Measurements from ENCODE around the gene HTD2. TPM values are rescaled to one million over a fixed set of nuclear protein-coding genes. Genes with fewer than 3 reads are reported as not detected.
"Not testable (repeated sequence)": the region's sequence is repeated elsewhere in the genome, so short reads cannot be mapped to it uniquely, and the experiment has no call there.

Gene HTD2
- total RNA-seq, result 10 to 100 TPM; 14.4 to 16.1 (median 15.9) TPM

DNA sequence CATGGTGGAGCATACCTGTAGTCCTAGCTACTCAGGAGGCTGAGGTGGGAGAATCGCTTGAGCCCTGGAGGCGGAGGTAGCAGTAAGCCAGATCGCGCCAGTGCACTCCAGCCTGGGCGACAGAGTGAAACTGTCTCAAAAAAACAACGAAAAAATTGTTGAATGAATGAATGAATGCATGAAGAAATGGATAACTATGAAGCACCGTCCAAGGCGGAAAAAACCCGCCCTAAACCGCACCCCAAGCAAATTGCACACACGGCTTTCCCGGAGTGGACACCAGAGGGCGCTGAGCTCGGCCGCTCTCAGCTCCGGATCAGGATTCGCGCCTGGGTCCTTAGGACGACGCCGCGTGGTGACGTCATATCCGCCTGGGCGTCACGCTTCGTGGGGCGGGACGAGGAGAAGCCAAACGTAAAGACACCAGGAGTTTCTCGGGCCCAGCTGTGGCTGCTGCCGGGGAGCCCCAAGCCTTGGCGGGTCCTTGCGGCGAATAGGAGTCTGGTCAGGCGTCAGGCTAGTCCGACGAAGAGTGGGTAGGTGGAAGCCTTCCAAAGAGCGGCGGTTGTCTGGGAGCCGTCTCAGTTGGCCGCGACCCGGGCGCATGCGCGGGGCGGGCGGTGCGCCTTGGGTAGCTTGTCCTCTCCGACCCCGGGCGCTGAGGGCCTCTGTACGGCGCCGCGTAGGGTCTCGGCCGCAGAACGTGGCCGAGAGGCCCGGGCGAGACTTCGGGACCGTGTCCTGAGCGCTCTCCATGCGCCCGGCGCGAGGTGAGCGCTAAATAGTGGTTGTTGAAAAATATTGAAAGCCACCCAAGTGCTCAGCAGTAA, at the start of gene HTD2, which contains the start of gene RPP14:
TSS of gene HTD2 (plus strand) at position 639 of the 830 bp plus-strand sequence. CDS start 11,094 bp downstream, outside the sequence.
TSS of gene RPP14 (plus strand) at position 364 of the 830 bp plus-strand sequence. CDS start 4,085 bp downstream, outside the sequence.
- Mint-ChIP-seq H3K9me3 (peaks cover 4% of the 10 kb centered on the region), H3K4me3 (peak within 1 kb of the TSS; percentile 98), H3K36me3 (ENCODE audit: insufficient read depth) (peaks cover 10% of the 10 kb centered on the region), H3K4me1 (ENCODE audit: low read depth) (peaks cover 33% of the 10 kb centered on the region), H3K27me3 (ENCODE audit: low read depth) (peaks cover 13% of the 10 kb centered on the region)
- DNase-seq (peak; percentile 99), ATAC-seq (peak; percentile 92 to 93)

DNA sequence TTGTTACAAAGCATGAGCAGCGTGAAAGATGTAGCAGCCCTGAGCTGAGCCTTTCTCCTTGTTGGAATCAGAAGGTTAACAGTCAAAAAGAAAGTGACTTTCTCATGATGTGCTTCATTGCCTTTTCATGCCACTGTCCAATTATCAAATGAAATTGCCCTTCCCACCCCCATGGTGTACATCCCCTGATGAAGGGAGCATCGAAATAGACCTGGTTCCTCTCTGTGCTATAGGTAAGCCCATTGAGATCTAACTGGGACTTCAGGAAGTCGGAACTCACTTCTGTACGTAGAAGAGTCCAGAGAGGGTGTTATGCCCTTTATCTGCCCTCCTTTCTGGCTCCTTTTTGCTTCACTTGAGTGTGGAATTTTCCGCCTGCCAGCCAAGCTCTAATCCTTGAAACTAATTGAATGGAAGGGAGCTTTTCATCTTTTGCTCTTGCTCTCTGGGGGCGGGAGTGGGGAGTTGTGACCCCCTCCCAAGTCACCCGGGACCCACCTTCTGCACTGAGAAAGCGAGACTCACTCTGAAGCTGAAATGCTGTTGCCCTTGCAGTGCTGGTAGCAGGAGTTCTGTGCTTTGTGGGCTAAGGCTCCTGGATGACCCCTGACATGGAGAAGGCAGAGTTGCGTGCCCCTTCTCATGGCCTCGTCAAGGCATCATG, 47.8 kb upstream of the HTD2 start:
- no peak for DNase-seq
- Mint-ChIP-seq H3K27me3 (ENCODE audit: low read depth) (no peaks in the 10 kb centered on the region), H3K36me3 (ENCODE audit: insufficient read depth) (peaks cover 14% of the 10 kb centered on the region), H3K4me1 (ENCODE audit: low read depth) (no peaks in the 10 kb centered on the region), H3K4me3 (no peak overlapping the region), H3K9me3 (no peaks in the 10 kb centered on the region)
- no peak for ATAC-seq

DNA sequence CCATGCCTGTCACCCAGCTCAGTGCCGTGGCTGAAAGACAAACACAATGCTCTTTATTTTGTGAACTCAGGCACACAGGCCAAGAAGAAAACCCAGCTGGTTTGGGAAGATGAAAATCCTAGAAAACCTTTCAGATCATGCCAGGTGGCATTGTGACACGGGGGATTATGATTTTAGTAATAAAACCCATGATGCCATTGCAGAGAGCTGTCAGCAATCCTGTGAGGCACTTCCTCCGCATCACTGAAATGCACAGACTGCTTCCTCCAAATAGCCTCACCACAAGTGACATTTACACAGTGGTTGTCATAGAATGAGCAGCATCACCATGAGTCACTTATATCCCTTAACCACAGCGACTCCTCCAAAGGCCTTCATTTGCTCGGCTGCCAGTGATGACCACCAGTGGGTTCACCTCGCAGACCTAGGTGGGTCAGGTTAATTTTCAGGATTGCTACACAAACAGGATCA, 46.0 kb upstream of the HTD2 start:
- H3K4me3 Mint-ChIP-seq, result no peak overlapping the region
- no peaks in the 10 kb centered on the region for H3K4me1 Mint-ChIP-seq (ENCODE audit: low read depth)
- DNase-seq, result no peak
- no peaks in the 10 kb centered on the region for H3K27me3 Mint-ChIP-seq (ENCODE audit: low read depth)
- no peaks in the 10 kb centered on the region for H3K9me3 Mint-ChIP-seq
- peaks cover 14% of the 10 kb centered on the region for H3K36me3 Mint-ChIP-seq (ENCODE audit: insufficient read depth)
- peak in 1 of 2 donors; percentile 38 for ATAC-seq

DNA sequence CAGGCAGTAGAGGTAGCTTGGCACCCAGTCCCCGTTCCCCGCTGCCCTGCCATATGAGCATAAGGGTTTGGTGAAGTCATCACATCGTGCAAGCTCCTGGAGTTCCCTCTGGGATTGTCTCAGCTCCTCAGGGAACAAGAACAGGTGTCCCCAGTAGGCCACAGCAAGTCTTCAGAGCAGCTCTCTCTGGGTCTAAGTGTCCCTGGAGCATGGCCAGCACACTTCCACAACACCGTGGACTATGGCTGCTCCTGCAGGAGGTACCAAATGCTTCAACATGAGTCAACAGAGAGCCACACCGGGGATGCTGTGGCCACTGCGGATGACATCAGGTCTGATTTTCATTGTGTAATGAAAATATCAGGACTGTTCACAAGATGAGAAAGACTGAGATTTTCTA, 45.6 kb upstream of the HTD2 start:
- peaks cover 14% of the 10 kb centered on the region for H3K36me3 Mint-ChIP-seq (ENCODE audit: insufficient read depth)
- DNase-seq (no peak), ATAC-seq (no peak)
- H3K9me3 Mint-ChIP-seq, result no peaks in the 10 kb centered on the region
- H3K27me3 Mint-ChIP-seq (ENCODE audit: low read depth), result no peaks in the 10 kb centered on the region
- no peak overlapping the region for H3K4me3 Mint-ChIP-seq
- H3K4me1 Mint-ChIP-seq (ENCODE audit: low read depth), result no peaks in the 10 kb centered on the region

DNA sequence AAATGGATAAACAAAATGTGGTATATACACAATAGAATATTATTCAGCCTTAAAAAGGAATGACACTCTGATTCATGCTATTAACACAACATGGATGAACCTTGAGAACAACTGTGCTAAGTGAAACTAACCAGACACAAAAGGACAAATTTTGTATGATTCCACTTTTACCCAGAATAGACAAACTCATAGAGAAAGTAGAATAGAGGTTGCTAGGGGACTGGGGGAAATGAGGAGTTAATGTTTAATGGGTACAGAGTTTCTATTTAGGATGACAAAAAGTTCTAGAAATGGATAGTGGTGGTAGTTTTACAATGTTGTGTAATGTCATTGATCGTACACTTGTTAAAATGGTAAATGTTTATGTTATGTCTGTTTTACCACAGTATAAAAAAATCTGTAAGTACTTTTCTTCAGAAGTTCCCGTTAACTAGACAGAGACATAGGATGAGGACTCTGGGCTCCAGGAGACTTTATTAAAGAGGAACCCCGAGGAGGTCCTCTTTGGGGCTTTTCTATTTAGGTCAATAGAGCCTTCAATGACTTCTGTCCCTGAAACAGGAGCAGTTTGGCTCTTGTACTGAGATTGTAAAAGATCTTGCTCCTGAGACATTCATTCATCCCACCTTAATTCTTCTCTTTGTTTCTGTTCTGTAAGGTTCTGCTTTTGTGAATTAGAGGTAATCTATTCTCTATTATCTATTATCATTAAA, 44.2 kb upstream of the HTD2 start:
- Mint-ChIP-seq H3K36me3 (ENCODE audit: insufficient read depth) (peaks cover 12% of the 10 kb centered on the region), H3K4me1 (ENCODE audit: low read depth) (no peaks in the 10 kb centered on the region), H3K4me3 (no peak overlapping the region), H3K27me3 (ENCODE audit: low read depth) (no peaks in the 10 kb centered on the region), H3K9me3 (no peaks in the 10 kb centered on the region)
- ATAC-seq (no peak), DNase-seq (no peak)

DNA sequence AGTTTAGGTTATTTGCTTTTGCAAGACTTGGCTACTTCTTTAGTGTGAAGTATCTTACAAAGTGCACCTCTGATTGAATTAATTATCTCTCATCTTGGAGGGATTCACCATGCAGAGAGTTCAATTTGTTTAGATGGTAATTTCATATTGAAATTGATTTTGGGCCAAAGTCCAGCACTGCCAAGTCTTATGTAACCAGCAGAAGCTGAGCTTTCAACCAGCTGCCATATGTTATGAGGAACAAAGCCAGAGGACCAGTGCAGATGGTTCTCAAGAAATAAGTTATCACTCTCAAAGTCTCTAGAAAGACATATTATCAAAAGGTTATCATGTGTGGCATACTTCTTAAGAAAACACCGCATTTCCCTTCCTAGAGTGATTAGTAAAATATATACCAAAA, 39.7 kb upstream of the HTD2 start:
- Mint-ChIP-seq H3K36me3 (ENCODE audit: insufficient read depth) (peaks cover 11% of the 10 kb centered on the region), H3K4me1 (ENCODE audit: low read depth) (no peaks in the 10 kb centered on the region)
- ATAC-seq, result no peak

DNA sequence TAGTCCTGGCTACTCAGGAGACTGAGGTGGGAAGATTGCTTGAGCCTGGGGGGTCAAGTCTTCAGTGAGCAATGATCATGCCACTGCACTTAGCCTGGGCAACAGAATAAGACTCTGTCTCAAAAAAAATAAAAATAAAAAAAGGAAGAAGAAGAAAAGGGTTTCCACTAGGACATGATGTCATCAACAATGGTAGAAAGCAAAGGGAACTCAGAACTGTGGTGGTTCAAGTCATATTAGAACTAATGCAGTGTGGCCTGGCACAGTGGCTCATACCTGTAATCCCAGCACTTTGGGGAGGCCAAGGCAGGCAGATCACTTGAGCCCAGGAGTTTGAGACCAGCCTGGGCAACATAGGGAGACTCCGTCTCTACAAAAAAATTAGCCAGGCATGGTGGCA, 38.8 kb upstream of the HTD2 start:
- DNase-seq; H3K27me3 Mint-ChIP-seq (ENCODE audit: low read depth); H3K4me1 Mint-ChIP-seq (ENCODE audit: low read depth); ATAC-seq; H3K9me3 Mint-ChIP-seq; H3K36me3 Mint-ChIP-seq (ENCODE audit: insufficient read depth); H3K4me3 Mint-ChIP-seq: not testable (repeated sequence)

More for the DNA sequence above, 39.7 kb upstream of the HTD2 start:
- Mint-ChIP-seq H3K27me3 (ENCODE audit: low read depth) (no peaks in the 10 kb centered on the region), H3K9me3 (no peaks in the 10 kb centered on the region), H3K4me3 (no peak overlapping the region)
- no peak for DNase-seq

DNA sequence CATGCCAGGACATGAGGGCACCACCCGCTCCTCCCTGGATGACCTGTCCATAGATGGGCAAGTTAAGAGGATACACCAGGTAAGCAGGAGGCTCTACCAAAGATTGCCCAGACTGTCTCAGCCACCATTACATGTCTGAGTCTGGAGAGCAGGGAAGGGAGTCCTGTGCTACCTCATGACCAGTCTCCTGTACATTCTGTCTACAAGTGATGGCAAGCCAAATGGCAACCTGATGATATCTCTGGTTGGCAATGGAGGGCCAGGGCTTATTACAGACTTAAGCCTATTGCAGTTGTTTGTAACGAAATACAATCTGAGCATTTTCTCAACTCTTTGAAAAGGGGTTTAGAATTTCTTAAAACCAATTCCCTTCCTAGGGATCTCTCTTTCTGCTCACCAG, 37.0 kb upstream of the HTD2 start:
- no peak overlapping the region for H3K4me3 Mint-ChIP-seq
- ATAC-seq (no peak), DNase-seq (no peak)
- peaks cover 5% of the 10 kb centered on the region for H3K4me1 Mint-ChIP-seq (ENCODE audit: low read depth)
- peaks cover 13% of the 10 kb centered on the region for H3K36me3 Mint-ChIP-seq (ENCODE audit: insufficient read depth)
- no peaks in the 10 kb centered on the region for H3K9me3 Mint-ChIP-seq
- no peaks in the 10 kb centered on the region for H3K27me3 Mint-ChIP-seq (ENCODE audit: low read depth)

DNA sequence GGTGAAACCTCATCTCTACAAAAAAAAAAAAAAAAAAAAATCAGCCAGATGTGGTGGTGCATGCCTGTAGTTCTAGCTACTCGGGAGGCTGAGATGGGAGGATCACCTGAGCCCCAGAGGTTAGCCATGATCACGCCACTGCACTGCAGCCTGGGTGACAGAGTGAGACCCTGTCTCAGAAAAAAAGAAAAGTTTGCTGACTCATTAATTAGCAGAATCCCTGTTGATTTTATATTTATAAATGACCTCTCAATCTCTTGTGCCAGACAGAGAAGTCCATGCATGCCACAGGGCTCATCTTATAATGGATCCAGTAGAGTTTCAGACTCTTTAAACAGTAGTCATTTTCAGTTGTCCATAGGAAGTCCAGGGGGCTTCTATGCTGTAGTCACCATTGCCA, 35.8 kb upstream of the HTD2 start:
- no peak for DNase-seq
- Mint-ChIP-seq H3K9me3 (no peaks in the 10 kb centered on the region), H3K36me3 (ENCODE audit: insufficient read depth) (peaks cover 18% of the 10 kb centered on the region), H3K27me3 (ENCODE audit: low read depth) (no peaks in the 10 kb centered on the region), H3K4me3 (no peak overlapping the region), H3K4me1 (ENCODE audit: low read depth) (peaks cover 5% of the 10 kb centered on the region)
- ATAC-seq, result no peak

DNA sequence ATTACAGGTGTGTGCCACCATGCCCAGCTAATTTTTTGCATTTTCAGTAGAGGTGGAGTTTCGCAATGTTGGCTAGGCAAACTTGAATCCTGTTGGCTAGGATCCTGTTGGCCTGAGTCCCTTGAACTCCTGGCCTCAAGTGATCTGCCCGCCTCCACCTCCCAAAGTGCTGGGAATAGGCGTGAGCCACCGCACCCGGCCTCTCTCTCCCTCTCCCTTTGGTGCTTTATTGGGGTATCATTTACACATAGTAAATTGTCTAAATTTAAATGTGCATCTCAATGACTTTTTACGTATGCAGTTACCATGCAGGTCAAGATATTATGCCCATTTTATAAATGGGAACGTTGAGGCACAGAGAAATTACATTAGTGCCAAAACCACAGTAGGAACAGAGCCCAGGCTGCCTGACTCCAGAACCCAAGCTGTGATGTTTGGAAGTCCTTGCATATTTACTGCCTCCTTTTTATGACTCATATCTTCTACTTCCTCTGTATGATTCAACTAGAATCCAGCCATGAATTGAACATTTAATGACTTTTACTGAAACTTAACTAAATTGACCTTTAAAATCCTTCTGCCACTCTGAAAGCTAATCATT, 34.3 kb upstream of the HTD2 start:
- Mint-ChIP-seq H3K27me3 (ENCODE audit: low read depth) (no peaks in the 10 kb centered on the region), H3K4me1 (ENCODE audit: low read depth) (peaks cover 5% of the 10 kb centered on the region), H3K4me3 (no peak overlapping the region), H3K36me3 (ENCODE audit: insufficient read depth) (peaks cover 22% of the 10 kb centered on the region), H3K9me3 (no peaks in the 10 kb centered on the region)
- no peak for DNase-seq
- peak in 1 of 2 donors; percentile 55 for ATAC-seq

DNA sequence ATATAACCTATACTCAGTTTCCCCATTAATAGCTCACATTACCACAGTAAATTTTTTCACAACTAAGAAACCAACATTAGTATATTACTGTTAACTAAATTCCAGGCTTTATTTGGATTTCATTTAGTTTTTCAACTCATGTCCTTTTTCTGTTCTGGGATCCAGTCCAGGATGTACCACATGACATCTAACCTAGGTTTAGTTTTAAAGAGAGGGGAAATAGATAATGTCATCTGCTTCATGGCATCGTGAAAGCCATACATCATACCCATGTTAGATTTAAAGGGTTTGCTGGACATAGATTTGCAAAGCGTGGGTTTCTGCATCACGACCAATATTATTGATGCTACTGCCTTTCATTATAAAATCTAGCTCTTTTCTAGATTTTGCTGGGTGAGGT, 33.4 kb upstream of the HTD2 start:
- Mint-ChIP-seq H3K36me3 (ENCODE audit: insufficient read depth) (peaks cover 23% of the 10 kb centered on the region), H3K9me3 (no peaks in the 10 kb centered on the region), H3K27me3 (ENCODE audit: low read depth) (no peaks in the 10 kb centered on the region), H3K4me3 (no peak overlapping the region), H3K4me1 (ENCODE audit: low read depth) (peaks cover 5% of the 10 kb centered on the region)
- ATAC-seq, result no peak
- DNase-seq, result no peak

DNA sequence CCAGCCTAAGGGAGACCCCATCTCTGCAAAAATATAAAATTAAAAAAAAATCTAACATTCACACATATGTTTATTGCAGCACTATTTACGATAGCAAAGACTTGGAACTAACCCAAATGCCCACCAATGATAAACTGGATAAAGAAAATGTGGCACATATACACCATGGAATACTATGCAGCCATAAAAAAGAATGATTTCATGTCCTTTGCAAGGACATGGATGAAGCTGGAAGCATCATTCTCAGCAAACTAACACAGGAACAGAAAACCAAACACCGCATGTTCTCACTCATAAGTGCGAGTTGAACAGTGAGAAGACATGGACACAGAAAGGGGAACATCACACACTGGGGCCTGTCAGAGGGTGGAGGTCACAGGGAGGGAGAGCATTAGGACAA, 33.0 kb upstream of the HTD2 start:
- ATAC-seq; H3K4me3 Mint-ChIP-seq; H3K9me3 Mint-ChIP-seq; H3K4me1 Mint-ChIP-seq (ENCODE audit: low read depth); H3K27me3 Mint-ChIP-seq (ENCODE audit: low read depth); DNase-seq: not testable (repeated sequence)
- peaks cover 20% of the 10 kb centered on the region for H3K36me3 Mint-ChIP-seq (ENCODE audit: insufficient read depth)

DNA sequence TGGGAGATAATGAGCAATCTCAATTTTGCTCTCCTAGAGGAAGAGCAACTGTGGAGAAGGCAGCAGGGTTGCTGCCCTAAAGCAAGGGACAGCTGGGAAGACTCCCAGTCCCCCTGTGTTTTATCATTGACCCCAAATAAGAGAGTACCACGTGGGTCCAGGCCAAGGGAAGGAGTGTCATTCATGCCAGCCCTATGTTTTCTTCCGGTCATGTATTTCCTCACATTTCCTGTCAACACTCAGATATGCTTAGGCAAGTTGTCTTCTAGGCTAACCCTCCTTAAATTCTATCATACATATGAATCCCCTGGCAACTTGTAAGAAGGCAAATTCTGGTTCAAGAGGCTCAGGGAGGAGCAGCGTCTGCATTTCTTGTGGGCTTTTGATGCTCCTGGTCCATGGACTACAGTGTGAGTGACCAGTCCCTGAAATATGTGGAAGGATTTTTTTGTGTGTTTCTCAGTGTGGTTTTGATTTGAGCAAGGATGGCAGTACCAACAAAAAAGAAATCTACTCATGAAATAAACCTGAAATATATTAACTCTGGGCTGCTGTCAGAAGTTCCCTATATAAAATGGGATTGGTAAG, 32.2 kb upstream of the HTD2 start:
- H3K9me3 Mint-ChIP-seq, result no peaks in the 10 kb centered on the region
- no peak overlapping the region for H3K4me3 Mint-ChIP-seq
- no peak for DNase-seq
- H3K36me3 Mint-ChIP-seq (ENCODE audit: insufficient read depth), result peaks cover 27% of the 10 kb centered on the region
- no peaks in the 10 kb centered on the region for H3K27me3 Mint-ChIP-seq (ENCODE audit: low read depth)
- H3K4me1 Mint-ChIP-seq (ENCODE audit: low read depth), result peaks cover 5% of the 10 kb centered on the region
- ATAC-seq, result no peak

DNA sequence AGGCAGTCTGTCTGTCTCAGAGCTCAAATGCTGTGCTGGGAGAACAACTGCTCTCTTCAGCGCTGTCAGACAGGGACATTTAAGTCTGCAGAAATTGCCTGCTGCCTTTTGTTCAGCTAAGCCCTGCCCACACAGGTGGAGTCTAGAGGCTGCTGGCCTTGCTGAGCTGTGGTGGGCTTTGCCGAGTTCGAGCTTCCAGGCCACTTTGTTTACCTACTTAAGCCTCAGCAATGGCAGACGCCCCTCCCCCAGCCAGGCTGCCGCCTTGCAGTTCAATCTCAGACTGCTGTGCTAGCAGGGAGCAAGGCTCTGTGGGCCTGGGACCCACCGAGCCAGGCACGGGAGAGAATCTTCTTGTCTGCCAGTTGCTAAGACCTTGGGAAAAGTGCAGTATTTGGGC, 25.3 kb upstream of the HTD2 start:
- H3K27me3 Mint-ChIP-seq (ENCODE audit: low read depth), result no peaks in the 10 kb centered on the region
- no peaks in the 10 kb centered on the region for H3K4me1 Mint-ChIP-seq (ENCODE audit: low read depth)
- H3K9me3 Mint-ChIP-seq, result no peaks in the 10 kb centered on the region
- no peak overlapping the region for H3K4me3 Mint-ChIP-seq
- DNase-seq (no peak), ATAC-seq (no peak)
- H3K36me3 Mint-ChIP-seq (ENCODE audit: insufficient read depth), result peaks cover 24% of the 10 kb centered on the region
